Left ventricle myocardium superior (tissue), 1 donor: ENCODE measurements around the gene POLR1H. TPM values are rescaled to one million over a fixed set of nuclear protein-coding genes. Genes with fewer than 3 reads are reported as not detected.
"Not testable (repeated sequence)": the region's sequence is repeated elsewhere in the genome, so short reads cannot be mapped to it uniquely, and the experiment has no call there.

Source experiments
- ATAC-seq: fragments of 200-7000 bp; cut with Tn5 transposase; one replicate; pipeline ENCODE4 v1.9.1; 2020; ENCODE audit warnings: mild to moderate bottlenecking, moderate library complexity
- DNase-seq: peaks from one replicate; pipeline ENCODE4 v3.0.0-alpha.2; 2020
- intact Hi-C: fragments of 100-400 bp; cut with micrococcal nuclease; formaldehyde crosslinking; loops from one replicate; pipeline ENCODE4 v1.11.0; 2022
- long read RNA-seq: library from polyadenylated mRNA; unstranded; transcript quantifications from one replicate; pipeline ENCODE4 v2.0.0, GENCODE V29; 2021
- total RNA-seq: library from RNA; stranded (reverse); fragmentation: NEBNext Ultra II Directional; extraction: Animal tissue kit (Norgen Biotek cat#: 25700); gene quantifications from one replicate; pipeline ENCODE4 v1.2.1, GENCODE V29; 2021
- donor health status: DM: no; HTN: yes; CAD: no; lungs with severe emphysema.

The POLR1H gene
- total RNA-seq = 16.1 TPM
- long read RNA-seq, transcript ZNRD1-201 (4 exons, 864 nt) = minor isoform, 5 of 13 reads
- long read RNA-seq, transcript ZNRD1-202 (5 exons, 743 nt) = major isoform, 6 of 13 reads
- long read RNA-seq, partial matches to known transcripts = 0 of 13 reads
- long read RNA-seq, other reads (novel, unspliced or antisense) = 0 of 13 reads

DNA sequence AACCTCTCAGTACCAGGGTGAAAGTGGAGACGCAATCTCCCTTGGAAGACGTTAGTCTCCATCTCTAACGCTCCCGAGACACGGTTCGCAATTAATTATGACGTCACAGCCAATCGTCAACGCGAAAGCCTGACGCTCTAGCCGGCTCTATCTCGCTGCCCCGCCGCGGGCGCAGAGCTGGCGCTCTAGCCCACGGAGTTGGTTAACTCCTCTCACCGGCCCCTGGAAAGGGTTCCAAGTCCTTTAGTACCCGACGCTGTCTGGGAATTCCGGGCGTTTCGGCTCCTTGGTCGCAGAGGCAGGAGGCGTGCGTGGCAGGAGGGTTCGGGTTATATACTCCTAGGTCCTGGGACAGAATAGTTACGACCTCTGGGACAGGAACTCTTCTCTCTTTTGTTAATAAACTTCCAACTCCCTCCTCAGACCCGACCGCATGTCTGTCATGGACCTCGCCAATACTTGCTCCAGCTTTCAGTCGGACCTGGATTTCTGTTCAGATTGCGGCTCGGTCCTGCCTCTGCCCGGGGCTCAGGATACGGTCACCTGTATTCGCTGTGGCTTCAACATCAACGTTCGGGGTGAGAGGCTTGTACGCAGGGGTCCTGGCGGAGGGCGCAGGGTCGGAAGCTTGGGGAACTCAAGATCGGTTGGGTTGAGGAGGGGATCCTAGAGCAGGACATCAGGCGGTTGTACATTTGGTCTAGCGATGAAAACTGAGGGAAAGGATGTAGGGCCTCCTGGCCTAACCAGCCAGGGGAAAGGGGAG is at the start of gene POLR1H:
Gene POLR1H (plus strand): TSS at position 174 of the 766 bp plus-strand sequence. CDS start 260 bp downstream, at position 434.
- intact Hi-C loops = no loop called here

DNA sequence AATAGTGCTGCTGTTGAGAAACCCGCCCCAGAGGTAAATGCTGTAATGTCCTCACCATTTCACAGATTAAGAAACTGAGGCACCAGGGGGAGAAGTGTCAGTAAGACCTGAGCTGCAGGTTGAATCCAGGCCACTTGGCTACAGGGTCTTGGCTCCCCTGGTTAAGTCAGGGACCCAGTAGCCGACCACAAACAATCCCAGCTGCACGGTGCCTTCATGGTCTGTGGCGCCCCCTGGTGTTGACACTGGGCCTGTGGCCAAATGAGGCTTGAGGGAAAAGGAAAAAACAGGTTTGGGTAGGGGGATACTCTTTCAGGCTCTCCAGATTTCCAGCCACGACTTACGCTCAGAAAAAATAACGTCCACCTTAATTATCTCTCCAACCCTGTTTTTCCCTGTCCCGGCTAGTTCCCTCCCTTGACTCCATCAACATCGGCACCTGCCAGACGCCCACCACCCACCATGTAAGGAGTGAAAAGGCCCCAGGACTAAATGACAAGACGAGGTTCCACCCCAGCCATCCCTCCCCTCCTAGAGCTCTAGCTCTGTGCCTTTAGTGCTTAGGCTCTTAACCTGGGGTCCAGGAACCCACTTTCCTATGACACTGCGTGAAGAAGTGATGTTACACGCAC is 47.7 kb upstream of the POLR1H start:
- no peak for DNase-seq
- intact Hi-C loops = loop anchor here (2.0 kb wide), 1 partner anchor 167 kb away; no protein-coding TSS in a partner anchor

More for the DNA sequence above, at the start of gene POLR1H:
- ATAC-seq (peak; percentile 99), DNase-seq (peak; percentile 93)

DNA sequence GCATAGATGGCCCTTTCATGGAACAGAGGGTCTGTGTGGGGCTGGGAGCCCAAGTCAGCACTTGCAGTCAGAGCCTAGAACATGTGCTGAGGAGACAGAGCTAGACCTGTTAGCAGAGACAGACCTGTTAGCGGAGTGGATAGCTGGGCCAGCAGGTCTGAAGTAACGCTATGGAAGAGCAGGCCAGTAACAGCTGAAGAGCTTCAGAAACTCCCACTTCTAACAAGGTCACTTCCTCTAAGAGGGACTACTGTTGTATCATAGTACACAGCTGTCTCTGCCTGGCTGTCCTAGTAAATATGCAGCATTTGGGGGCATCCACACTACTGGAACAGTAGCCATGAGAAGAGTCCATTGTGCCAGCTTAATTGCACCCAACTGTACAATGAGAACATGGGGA is 41.2 kb upstream of the POLR1H start:
- ATAC-seq = no peak
- intact Hi-C loops = no loop called here
- DNase-seq = no peak

More for the DNA sequence above, 47.7 kb upstream of the POLR1H start:
- ATAC-seq = peak; percentile 66

DNA sequence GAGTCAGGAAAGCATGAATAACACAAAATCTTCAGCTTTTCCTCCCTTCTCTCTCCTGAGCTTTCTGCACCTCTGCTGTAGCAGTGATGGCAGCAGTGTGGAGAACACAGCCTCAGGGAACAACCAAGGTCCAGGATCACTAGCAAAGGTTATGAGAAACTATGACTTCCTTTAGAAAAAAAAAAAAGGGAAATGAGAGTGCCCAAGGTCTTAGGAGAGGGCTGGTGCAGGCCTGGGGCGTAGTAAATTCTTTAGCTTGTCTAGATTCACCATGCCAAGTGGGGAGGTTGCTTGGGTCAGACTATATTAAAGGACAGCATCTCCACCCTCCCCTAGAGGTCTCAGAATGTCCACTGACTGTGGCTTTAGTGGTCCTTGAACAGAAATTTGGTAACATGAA is 40.4 kb upstream of the POLR1H start:
- no peak for DNase-seq
- no peak for ATAC-seq
- intact Hi-C loops = no loop called here

DNA sequence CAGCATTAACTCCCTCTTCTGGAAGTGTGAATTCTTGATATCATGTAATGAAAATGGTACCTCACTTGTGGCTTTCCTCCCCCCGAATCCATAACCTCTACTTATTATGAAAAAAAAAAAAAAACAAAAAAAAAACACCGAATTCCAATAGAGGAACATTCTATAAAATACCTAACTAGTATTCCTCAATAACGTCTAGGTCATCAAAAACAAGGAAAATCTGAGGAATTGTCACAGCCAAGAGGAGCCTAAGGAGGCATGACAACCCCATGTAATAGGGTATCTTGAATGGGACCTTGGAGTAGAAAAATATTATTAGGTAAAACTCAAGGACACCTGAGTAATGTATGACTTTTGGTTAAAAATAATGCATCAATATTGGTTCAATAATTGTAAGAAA is 38.9 kb upstream of the POLR1H start:
- no peak for ATAC-seq
- intact Hi-C loops = no loop called here
- DNase-seq = no peak

DNA sequence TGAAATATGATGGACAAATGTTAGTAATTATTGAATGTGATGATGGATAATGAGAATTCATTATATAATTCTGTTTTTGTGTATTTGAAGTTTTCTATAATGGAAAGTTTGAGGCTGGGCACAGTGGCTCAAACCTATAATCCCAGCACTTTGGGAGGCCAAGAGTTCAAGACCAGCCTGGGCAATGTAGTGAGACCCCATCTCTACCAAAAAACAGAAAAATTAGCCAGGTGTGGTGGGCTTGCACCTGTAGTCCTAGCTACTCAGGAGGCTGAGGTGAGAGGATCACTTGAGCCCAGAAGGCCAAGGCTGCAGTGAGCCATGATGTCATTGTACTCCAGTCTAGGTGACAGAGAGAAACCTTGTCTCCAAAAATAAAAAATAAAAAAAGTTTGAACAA is 38.4 kb upstream of the POLR1H start:
- intact Hi-C loops, ATAC-seq, DNase-seq: not testable (repeated sequence)

GRCh38 chr6:30025186-30025585 is 35.9 kb upstream of the POLR1H start:
- no peak for DNase-seq
- no peak for ATAC-seq
- intact Hi-C loops = no loop called here

- ATAC-seq = no peak
- no peak for DNase-seq
- intact Hi-C loops = no loop called here
Measured at GRCh38 chr6:30029588-30029987, 31.5 kb upstream of the POLR1H start.

- intact Hi-C loops = no loop called here
- ATAC-seq = no peak
- no peak for DNase-seq
Measured at GRCh38 chr6:30031381-30031780, 29.7 kb upstream of the POLR1H start.

DNA sequence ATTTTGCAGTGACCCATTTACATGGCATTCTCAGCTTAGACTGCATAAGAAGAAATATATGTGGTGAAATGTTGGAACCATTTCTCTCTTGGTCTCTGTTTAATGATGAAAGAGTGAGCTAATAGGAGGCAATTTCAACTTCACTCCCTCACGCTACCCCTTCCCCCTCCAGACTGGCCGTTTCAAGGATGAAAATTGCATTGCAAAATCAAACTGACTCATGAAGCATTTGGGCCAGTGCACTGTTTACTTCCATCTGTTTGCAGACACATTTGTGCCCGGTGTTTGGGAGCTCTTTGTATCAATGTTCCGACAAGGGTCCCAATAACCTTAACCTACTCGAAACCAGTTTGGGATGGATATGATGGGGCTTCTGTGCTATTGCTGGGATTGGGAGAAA is 27.6 kb upstream of the POLR1H start:
- ATAC-seq, intact Hi-C loops, DNase-seq: not testable (repeated sequence)

GRCh38 chr6:30035784-30036183 is 25.3 kb upstream of the POLR1H start:
- intact Hi-C loops = no loop called here
- ATAC-seq (no peak), DNase-seq (no peak)

GRCh38 chr6:30037182-30037788 is 23.8 kb upstream of the POLR1H start:
- DNase-seq = no peak
- ATAC-seq = no peak
- intact Hi-C loops = no loop called here

- DNase-seq (no peak), ATAC-seq (no peak)
- intact Hi-C loops = no loop called here
Measured at GRCh38 chr6:30041221-30041620, 19.8 kb upstream of the POLR1H start.

GRCh38 chr6:30041821-30042220 is 19.2 kb upstream of the POLR1H start:
- intact Hi-C loops = no loop called here
- ATAC-seq (no peak), DNase-seq (no peak)

GRCh38 chr6:30042476-30042875 is 18.6 kb upstream of the POLR1H start:
- ATAC-seq (no peak), DNase-seq (no peak)
- intact Hi-C loops = no loop called here

DNA sequence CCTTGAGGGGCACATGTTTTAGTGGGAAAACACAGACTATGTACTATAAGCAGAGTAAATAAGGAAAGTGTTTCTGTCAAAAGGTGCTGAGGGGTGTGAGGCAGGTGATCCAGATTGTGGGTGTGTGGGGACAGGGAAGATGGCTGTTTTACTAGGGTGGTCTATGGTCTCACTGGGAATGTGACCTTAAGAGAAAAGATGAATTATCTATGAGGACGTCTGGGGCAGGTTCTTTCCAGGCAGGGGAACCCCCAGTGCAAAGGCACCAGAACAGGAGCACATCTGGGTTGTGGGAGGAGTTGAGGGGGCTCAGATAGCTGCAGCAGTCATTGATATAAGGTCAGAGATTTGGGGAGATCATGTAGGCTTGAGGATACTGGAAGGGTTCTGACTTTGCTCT is 18.2 kb upstream of the POLR1H start:
- ATAC-seq (no peak), DNase-seq (no peak)
- intact Hi-C loops = no loop called here

DNA sequence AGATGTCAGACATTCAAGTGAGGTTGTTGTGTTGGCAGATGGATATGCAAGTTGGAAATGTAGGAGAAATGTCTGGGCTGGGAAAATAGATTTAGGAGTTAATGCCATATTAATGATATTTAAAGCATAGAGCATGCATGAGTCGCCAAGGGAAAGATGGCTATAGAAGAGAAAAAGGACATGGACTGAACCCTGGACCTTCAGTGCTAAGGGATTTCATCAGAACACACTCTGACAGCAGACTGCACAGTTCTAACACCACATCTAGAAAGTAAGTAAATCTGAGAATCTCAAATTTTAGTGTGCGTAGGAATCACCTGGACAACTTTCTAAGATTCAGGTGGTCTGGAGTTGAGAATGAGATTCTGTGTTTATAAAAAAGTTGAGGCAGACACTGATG is 17.3 kb upstream of the POLR1H start:
- intact Hi-C loops = no loop called here
- DNase-seq (no peak), ATAC-seq (no peak)

- DNase-seq = no peak
- ATAC-seq = no peak
- intact Hi-C loops = no loop called here
Measured at GRCh38 chr6:30044630-30045029, 16.4 kb upstream of the POLR1H start.

DNA sequence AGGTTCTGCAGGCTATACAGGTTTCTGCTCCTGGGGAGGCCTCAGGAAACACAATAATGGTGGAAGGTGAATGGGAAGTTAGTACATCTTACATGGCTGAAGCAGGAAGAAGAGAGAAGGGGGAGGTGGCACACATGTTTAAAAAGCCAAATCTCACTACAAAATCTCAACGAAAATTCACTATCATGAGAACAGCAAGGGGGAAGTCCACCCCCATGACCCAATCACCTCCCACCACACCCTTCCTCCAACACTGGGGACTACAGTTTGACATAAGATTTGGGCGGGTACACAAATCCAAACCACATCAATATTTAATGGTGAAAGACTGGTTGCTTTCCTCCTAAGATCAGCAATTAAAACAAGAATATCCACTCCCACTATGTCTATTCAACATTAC is 13.8 kb upstream of the POLR1H start:
- intact Hi-C loops = no loop called here
- DNase-seq (no peak), ATAC-seq (no peak)

DNA sequence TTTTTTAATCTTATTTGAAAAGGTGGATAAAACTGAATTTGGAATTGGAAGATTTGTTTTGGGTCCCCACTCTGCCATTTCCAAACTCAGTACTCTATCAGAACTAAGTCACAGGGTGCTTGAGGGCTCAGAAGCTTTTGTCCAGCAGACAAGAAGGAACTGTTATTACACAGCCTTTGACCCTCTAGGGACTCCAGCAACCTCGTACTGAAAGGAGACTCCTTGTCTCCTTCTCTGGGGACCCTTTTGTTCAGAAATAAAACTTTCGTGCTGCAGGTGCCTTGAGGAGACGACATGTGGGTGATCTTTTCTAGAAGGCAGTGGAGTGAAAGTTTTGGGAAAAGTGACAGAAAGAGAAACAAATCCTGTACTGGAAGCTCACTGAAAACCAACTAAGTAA is 7.4 kb upstream of the POLR1H start:
- intact Hi-C loops = no loop called here
- ATAC-seq = no peak

More for the DNA sequence above, 7.4 kb upstream of the POLR1H start:
- DNase-seq = no peak
